Upper lobe of left lung (tissue), 4 donors: ENCODE data around the gene PSMA7.

Experiments used
- CTCF ChIP-seq, 6 experiments: fragments of 450-650 bp in 4 of 6; fragments of 200-600 bp in 2 of 6; sonication (generic) in 2 of 6; IDR thresholded peaks; one replicate each; pipeline ENCODE4 v1.5.1; 2016 to 2019; ENCODE audit warnings: antibody characterized with exemption in 6 of 6
- POLR2A ChIP-seq, 4 donors: fragments of 450-650 bp; IDR thresholded peaks; one replicate each; pipeline ENCODE4 v1.5.1; 2016 to 2017; ENCODE audit warnings: antibody characterized with exemption in 4 of 4, mild to moderate bottlenecking in 2 of 4
- POLR2AphosphoS5 ChIP-seq, 2 donors: sonication (generic); formaldehyde crosslinking; IDR thresholded peaks; one replicate each; pipeline ENCODE4 v1.5.1; 2017; ENCODE audit warnings: antibody characterized with exemption in 2 of 2

GRCh38 chr20:62159052-62159451 lies 15.9 kb upstream of the PSMA7 start:
- no peak for TF ChIP-seq CTCF (IDR thresholded peaks at IDR 0.05)
- TF ChIP-seq POLR2A (IDR thresholded peaks at IDR 0.05), result no peak
- TF ChIP-seq POLR2AphosphoS5 (IDR thresholded peaks at IDR 0.05), result no peak
